HepG2 (cell line): Measurements from ENCODE around the gene MYLK3. TPM values are rescaled to one million over a fixed set of nuclear protein-coding genes. Genes with fewer than 3 reads are reported as not detected.

Experiments
- ATAC-seq: fragments of 200-7000 bp; cut with Tn5 transposase; 3 replicates; pipeline ENCODE4 v1.9.1; 2020; ENCODE audit warnings: mild to moderate bottlenecking, moderate library complexity
- BruUV-seq: library from RNA; stranded (reverse); fragments of 400-500 nt; replicated peaks from 2 replicates; lab custom pipeline; 2021; lab: Mats Ljungman, UMichigan
- CTCF ChIA-PET: fragments of 300-600 bp; formaldehyde crosslinking; extraction: SDS; loops from one replicate; lab custom pipeline; 2021; ENCODE audit warnings: low total read pairs, inconsistent platforms, low intra/inter-chr PET ratio; lab: Yijun Ruan, JAX
- POLR2A ChIA-PET: fragments of 350-600 bp; sonication (Branson Sonifier 250); formaldehyde crosslinking; loops from one replicate; lab custom pipeline; 2020; ENCODE audit warnings: antibody characterized with exemption, inconsistent platforms; lab: Yijun Ruan, JAX
- DNase-seq: peaks from one replicate; pipeline ENCODE4 v3.0.0-alpha.2; 2015; ENCODE audit warnings: low spot score
- FAIRE-seq: peaks from 3 replicates; lab custom pipeline; 2011; peaks lifted over from hg19 to GRCh38; lab: Jason Lieb, UNC
- H2AFZ ChIP-seq: one replicate; pipeline ENCODE4 v1.6.1; 2011; ENCODE audit warnings: low read length, inconsistent platforms
- H3K27ac ChIP-seq: fragments of 300-600 bp; 3 replicates; pipeline ENCODE4 v1.8.0; 2011; ENCODE audit warnings: mixed run types, mild to moderate bottlenecking, mixed read lengths, low read length, inconsistent platforms; ENCODE audit not compliant: insufficient read depth; ENCODE audit errors: extremely low read length
- H3K27me3 ChIP-seq, 2 experiments: fragments of 200-600 bp in 1 of 2; 2 replicates in 1 of 2; 3 replicates in 1 of 2; pipeline versions ENCODE4 v1.6.0 to v1.8.0; 2011; ENCODE audit warnings: low read length in 2 of 2, mild to moderate bottlenecking in 2 of 2, moderate library complexity in 2 of 2, inconsistent platforms in 1 of 2; ENCODE audit not compliant: insufficient read depth in 2 of 2, control insufficient read depth in 1 of 2
- H3K36me3 ChIP-seq, 2 experiments: fragments of 200-600 bp in 1 of 2; replicated peaks in 1 of 2; 2 replicates in 1 of 2; 3 replicates in 1 of 2; pipeline versions ENCODE4 v1.5.1 to v1.8.0; 2011; ENCODE audit warnings: low read length in 2 of 2, inconsistent platforms in 1 of 2; ENCODE audit not compliant: insufficient read depth in 2 of 2, control insufficient read depth in 1 of 2
- H3K4me1 ChIP-seq: 2 replicates; pipeline ENCODE4 v1.5.1; 2012; ENCODE audit warnings: low read length, inconsistent platforms; ENCODE audit not compliant: insufficient read depth
- H3K4me2 ChIP-seq: 2 replicates; pipeline ENCODE4 v1.6.0; 2011; ENCODE audit warnings: low read depth, low read length, inconsistent platforms
- H3K4me3 ChIP-seq, 3 experiments: fragments of 200-600 bp in 1 of 3; sonication (generic), shearing (Covaris generic) in 1 of 3; replicated peaks in 1 of 3; 2 replicates each; pipeline ENCODE4 v1.5.1; 2011 to 2016; ENCODE audit warnings: low read length in 3 of 3, inconsistent platforms in 2 of 3, low read depth in 2 of 3, mild to moderate bottlenecking in 2 of 3, control low read depth in 1 of 3, mixed read lengths in 1 of 3; ENCODE audit not compliant: insufficient read depth in 1 of 3
- H3K79me2 ChIP-seq: one replicate; pipeline ENCODE4 v1.6.1; 2011; ENCODE audit warnings: low read length, inconsistent platforms; ENCODE audit not compliant: insufficient read depth
- H3K9ac ChIP-seq: 2 replicates; pipeline ENCODE4 v1.6.0; 2011; ENCODE audit warnings: mild to moderate bottlenecking, low read depth, low read length, inconsistent platforms; ENCODE audit not compliant: insufficient read depth
- H3K9me3 ChIP-seq: 2 replicates; pipeline ENCODE4 v1.5.1; 2012; ENCODE audit warnings: mild to moderate bottlenecking, low read length
- H4K20me1 ChIP-seq: 2 replicates; pipeline ENCODE4 v1.6.0; 2011; ENCODE audit warnings: inconsistent platforms, mild to moderate bottlenecking, low read length, moderate library complexity; ENCODE audit not compliant: insufficient read depth
- BORCS8-MEF2B ChIP-seq: sonication (generic); formaldehyde crosslinking; IDR thresholded peaks from 2 replicates; pipeline ENCODE4 v1.8.0; 2022; ENCODE audit warnings: mild to moderate bottlenecking, missing genetic modification reagents
- DRAP1 ChIP-seq: IDR thresholded peaks from 2 replicates; pipeline ENCODE4 v1.6.1; 2016; ENCODE audit warnings: missing genetic modification reagents, missing compliant biosample characterization
- FOXM1 ChIP-seq: sonication (generic); formaldehyde crosslinking; IDR thresholded peaks from 2 replicates; pipeline ENCODE4 v1.5.0; 2020; ENCODE audit warnings: missing genetic modification reagents
- HDAC1 ChIP-seq: sonication (generic); formaldehyde crosslinking; IDR thresholded peaks from 2 replicates; pipeline ENCODE4 v1.5.1; 2020; ENCODE audit warnings: mild to moderate bottlenecking, missing genetic modification reagents
- HOXA9 ChIP-seq: sonication (generic); formaldehyde crosslinking; IDR thresholded peaks from 2 replicates; pipeline ENCODE4 v1.8.1; 2022; ENCODE audit warnings: missing genetic modification reagents, mild to moderate bottlenecking, moderate library complexity, borderline replicate concordance
- KDM3A ChIP-seq: IDR thresholded peaks from 2 replicates; pipeline ENCODE4 v1.6.1; 2018; ENCODE audit warnings: low read depth, missing compliant biosample characterization
- MYNN ChIP-seq: sonication (generic); formaldehyde crosslinking; IDR thresholded peaks from 2 replicates; pipeline ENCODE4 v1.4.0; 2020; ENCODE audit warnings: mild to moderate bottlenecking, low read depth, missing genetic modification reagents
- PLSCR1 ChIP-seq: sonication (generic); formaldehyde crosslinking; IDR thresholded peaks from 2 replicates; pipeline ENCODE4 v1.5.0; 2020; ENCODE audit warnings: missing genetic modification reagents, mild to moderate bottlenecking, borderline replicate concordance
- POLR2AphosphoS5 ChIP-seq: IDR thresholded peaks from 2 replicates; pipeline ENCODE4 v1.6.1; 2012; ENCODE audit warnings: low read depth, low read length
- SATB2 ChIP-seq: sonication (generic); formaldehyde crosslinking; IDR thresholded peaks from 2 replicates; pipeline ENCODE4 v1.5.0; 2020; ENCODE audit warnings: missing genetic modification reagents
- STAG1 ChIP-seq: sonication (generic); formaldehyde crosslinking; IDR thresholded peaks from 2 replicates; pipeline ENCODE4 v1.4.0; 2020; ENCODE audit warnings: missing genetic modification reagents
- STAT5B ChIP-seq: sonication (generic); formaldehyde crosslinking; IDR thresholded peaks from 2 replicates; pipeline ENCODE4 v1.4.0; 2020; ENCODE audit warnings: missing genetic modification reagents
- THAP8 ChIP-seq: sonication (generic); formaldehyde crosslinking; IDR thresholded peaks from 2 replicates; pipeline ENCODE4 v1.5.1; 2020; ENCODE audit warnings: missing genetic modification reagents, mild to moderate bottlenecking, borderline replicate concordance
- TMF1 ChIP-seq: sonication (generic); formaldehyde crosslinking; IDR thresholded peaks from 2 replicates; pipeline ENCODE4 v1.8.1; 2022; ENCODE audit warnings: low read depth, missing genetic modification reagents
- ZNF430 ChIP-seq: sonication (generic); formaldehyde crosslinking; IDR thresholded peaks from 2 replicates; pipeline ENCODE4 v1.9.0; 2021; ENCODE audit warnings: mild to moderate bottlenecking, missing genetic modification reagents
- ZNF512B ChIP-seq: sonication (generic); formaldehyde crosslinking; IDR thresholded peaks from 2 replicates; pipeline ENCODE4 v1.5.1; 2020; ENCODE audit warnings: missing genetic modification reagents, mild to moderate bottlenecking, borderline replicate concordance
- ZNF543 ChIP-seq: sonication (generic); formaldehyde crosslinking; IDR thresholded peaks from 2 replicates; pipeline ENCODE4 v1.4.0; 2020; ENCODE audit warnings: mild to moderate bottlenecking, missing genetic modification reagents
- ZNF678 ChIP-seq: sonication (generic); formaldehyde crosslinking; IDR thresholded peaks from 2 replicates; pipeline ENCODE4 v1.4.0; 2020; ENCODE audit warnings: mild to moderate bottlenecking, missing genetic modification reagents
- ZNF776 ChIP-seq: sonication (generic); formaldehyde crosslinking; IDR thresholded peaks from 2 replicates; pipeline ENCODE4 v1.4.0; 2020; ENCODE audit warnings: mild to moderate bottlenecking, missing genetic modification reagents
- ZSCAN29 ChIP-seq: sonication (generic); formaldehyde crosslinking; conservative IDR thresholded peaks from 2 replicates; pipeline ENCODE4 v1.4.0; 2020; ENCODE audit warnings: mild to moderate bottlenecking, missing genetic modification reagents
- WGBS: methylation state at CpG from one replicate; pipeline ENCODE4 v1.1.6; 2017; ENCODE audit warnings: low lambda C conversion rate; 5-methylcytosine and 5-hydroxymethylcytosine counted together
- in situ Hi-C: cut with HindIII; loops from 2 replicates; pipeline ENCODE4 v1.10.0; 2017; ENCODE audit warnings: low pct_unique_long_range_greater_than_20kb; ENCODE audit not compliant: extremely low pct_ligation_motif_present
- intact Hi-C: fragments of 100-400 bp; cut with micrococcal nuclease; formaldehyde crosslinking; loops from one replicate; pipeline ENCODE4 v1.10.0; 2022; ENCODE audit not compliant: unreplicated experiment
- polyA plus RNA-seq, 8 experiments: library from polyadenylated mRNA; depleted of rRNA in 3 of 8; stranded (reverse) in 7 of 8; unstranded in 1 of 8; fragments of >200 nt; fragmentation: Illumina TruSeq in 4 of 8; extraction: Trizol in 4 of 8; gene quantifications; 2 replicates each; pipeline versions ENCODE4 v1.2.1 to v1.2.3, GENCODE V29; 2011 to 2016; ENCODE audit warnings: low read depth in 4 of 8, missing spikeins in 1 of 8, mixed read lengths in 1 of 8; ENCODE audit not compliant: insufficient read depth in 1 of 8
- total RNA-seq, 5 experiments: library from RNA; depleted of rRNA; stranded (reverse); fragments of >200 nt; fragmentation: Illumina TruSeq; extraction: Trizol; gene quantifications; 2 replicates each; pipeline ENCODE4 v1.2.3, GENCODE V29; 2016; ENCODE audit warnings: low read depth in 1 of 5

MYLK3 gene
- total and polyA plus RNA-seq, 2 of the 13 experiments (the other 11 are each of a cell fraction or from before 2014, with no cell fraction given), result 0.04 to 0.18 TPM

- H3K79me2 ChIP-seq, result no peaks in the 10 kb centered on the region
- no peak overlapping the region for H3K27ac ChIP-seq
- no TSS peak for BruUV-seq
- peak overlapping the region; percentile 10 to 67 (median 33) for H3K4me3 ChIP-seq
- intact Hi-C loops (loop anchor here (5.0 kb wide), 1 partner anchor 40 kb away; no protein-coding TSS in a partner anchor), in situ Hi-C loops (no loop called here)
- ChIA-PET CTCF (no interaction called here), POLR2A (interaction anchor here (1.0 to 2.2 kb wide), 2 partner anchors 43 to 55 kb away, joined by 3 to 10 read pairs; no protein-coding TSS in a partner anchor)
- peak; percentile 74 for DNase-seq
- peak overlapping the region; percentile 12 for H3K9ac ChIP-seq
- no peaks in the 10 kb centered on the region for H4K20me1 ChIP-seq
- H3K4me1 ChIP-seq, result peaks cover 61% of the 10 kb centered on the region
- peak; percentile 64 for FAIRE-seq
- H3K9me3 ChIP-seq, result no peaks in the 10 kb centered on the region
- WGBS, result 8% methylated on average over 10 of the region's 15 CpGs
- peak; percentile 70 for ATAC-seq
- H2AFZ ChIP-seq, result no peak overlapping the region
- no peaks in the 10 kb centered on the region for H3K36me3 ChIP-seq
- peak overlapping the region; percentile 87 for H3K4me2 ChIP-seq
- H3K27me3 ChIP-seq, result peaks cover 0 to 6% of the 10 kb centered on the region in 2 experiments; a peak in 2 of 5 replicates
- TF ChIP-seq ZNF430 (no peak), MYNN (CRISPR knock-in tag) (no peak), POLR2AphosphoS5 (no peak), PLSCR1 (CRISPR knock-in tag) (no peak), ZNF543 (CRISPR knock-in tag) (no peak), DRAP1 (CRISPR knock-in tag) (no peak), SATB2 (CRISPR knock-in tag) (no peak), ZNF776 (no peak), KDM3A (CRISPR knock-in tag) (no peak), THAP8 (no peak), BORCS8-MEF2B (CRISPR knock-in tag) (peak; percentile 15; the same call in 1 of the 2 replicates), FOXM1 (CRISPR knock-in tag) (no peak), STAT5B (CRISPR knock-in tag) (no peak), STAG1 (CRISPR knock-in tag) (no peak), HDAC1 (CRISPR knock-in tag) (peak; percentile 37; the same call in 1 of the 2 replicates), TMF1 (no peak), ZNF512B (CRISPR knock-in tag) (0 out of 2 replicates have a peak, but pooled peaks have one; percentile 85), ZNF678 (no peak), HOXA9 (no peak), ZSCAN29 (no peak)
Measured at GRCh38 chr16:46746821-46747776, 1.0 kb downstream of the MYLK3 start.
